ENCODE measurements around the gene LYRM4. TPM values are rescaled to one million over a fixed set of nuclear protein-coding genes. Genes with fewer than 3 reads are reported as not detected.

LYRM4 gene
- total RNA-seq = 17.9 and 26.5 TPM in 2 replicates

GRCh38 chr6:5260661-5261544 lies at the start of gene LYRM4, which contains the start of gene FARS2:
Gene LYRM4, minus strand, starts transcription at chr6:5260950. Its CDS starts 217 bp downstream, at chr6:5260733.
Gene FARS2, plus strand, starts transcription at chr6:5261513.

GRCh38 chr6:5084781-5085647 lies 175.7 kb downstream of the LYRM4 start, which contains the start of gene PPP1R3G:
Gene PPP1R3G, plus strand, starts transcription at chr6:5085341. Its CDS starts 145 bp downstream, at chr6:5085486.

Other genes starting within 250 kb of the LYRM4 start
- gene PPP1R3G, start 175.6 kb downstream of the LYRM4 start, total RNA-seq = 3.2 and 3.4 TPM in 2 replicates
- gene FARS2, start 563 bp upstream of the LYRM4 start, total RNA-seq = 24.1 and 24.3 TPM in 2 replicates

Data from tracheal epithelial cell (primary cell).